Uterus (tissue), 2 donors: ENCODE data around the gene EDC4.

ENCODE experiments used
- CTCF ChIP-seq, 4 experiments: fragments of 200-600 bp in 2 of 4; fragments of 450-650 bp in 2 of 4; sonication (generic) in 2 of 4; IDR thresholded peaks; one replicate each; pipeline ENCODE4 v1.5.1; 2016 to 2019; ENCODE audit warnings: antibody characterized with exemption in 4 of 4, mild to moderate bottlenecking in 2 of 4, moderate library complexity in 1 of 4
- POLR2A ChIP-seq, 2 donors: fragments of 450-650 bp; IDR thresholded peaks; one replicate each; pipeline ENCODE4 v1.6.1; 2016; ENCODE audit warnings: antibody characterized with exemption in 2 of 2, mild to moderate bottlenecking in 1 of 2, moderate library complexity in 1 of 2

DNA sequence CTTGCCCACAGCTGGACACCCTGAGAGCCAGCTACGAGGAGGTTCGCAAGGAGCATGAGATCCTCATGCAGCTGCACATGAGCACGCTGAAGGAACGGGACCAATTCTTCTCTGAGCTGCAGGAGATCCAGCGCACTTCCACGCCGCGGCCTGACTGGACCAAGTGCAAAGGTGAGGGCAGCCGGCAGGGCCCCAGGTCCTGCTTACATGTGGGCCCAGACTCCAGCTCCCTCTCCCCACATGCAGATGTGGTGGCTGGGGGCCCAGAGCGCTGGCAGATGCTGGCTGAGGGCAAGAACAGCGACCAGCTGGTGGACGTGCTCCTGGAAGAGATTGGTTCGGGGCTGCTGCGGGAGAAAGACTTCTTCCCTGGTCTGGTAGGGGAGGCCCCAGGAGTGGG, 46.9 kb upstream of the EDC4 start:
- TF ChIP-seq CTCF (IDR thresholded peaks at IDR 0.05) (no peak), POLR2A (IDR thresholded peaks at IDR 0.05) (no peak)
